GM12872 (cell line): ENCODE measurements around the gene ITPR2.

Experiments used
- TF ChIP-seq, protein P1 (sequence below): IDR thresholded peaks from 3 replicates; pipeline ENCODE4 v1.5.1; 2011; ENCODE audit warnings: low read depth, mild to moderate bottlenecking, low read length, moderate library complexity; ENCODE audit not compliant: insufficient read depth

ITPR2 gene

DNA sequence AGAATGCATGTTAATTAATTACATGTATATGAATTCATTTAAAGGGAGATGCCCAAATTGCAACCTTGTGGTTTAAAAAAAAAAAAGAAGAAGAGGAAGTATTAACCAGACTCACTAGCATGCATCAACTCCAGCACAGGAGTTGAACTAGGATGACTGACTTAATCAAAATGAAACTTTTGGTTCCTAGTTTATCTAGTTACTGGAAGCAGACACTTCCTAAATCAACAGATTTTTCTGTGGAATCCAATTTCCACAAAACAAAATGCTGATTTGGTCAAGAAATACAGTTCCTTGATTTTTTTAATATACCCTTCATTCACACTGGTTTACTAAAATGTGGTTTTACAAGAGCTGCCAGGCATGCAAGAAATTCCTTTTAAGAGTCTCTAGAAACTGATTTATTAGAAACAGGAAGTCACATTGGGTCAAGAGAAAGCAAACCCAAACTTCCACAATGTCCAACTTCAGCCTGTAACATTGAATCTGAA is 41.6 kb downstream of the ITPR2 start:
- TF ChIP-seq, protein P1, sequence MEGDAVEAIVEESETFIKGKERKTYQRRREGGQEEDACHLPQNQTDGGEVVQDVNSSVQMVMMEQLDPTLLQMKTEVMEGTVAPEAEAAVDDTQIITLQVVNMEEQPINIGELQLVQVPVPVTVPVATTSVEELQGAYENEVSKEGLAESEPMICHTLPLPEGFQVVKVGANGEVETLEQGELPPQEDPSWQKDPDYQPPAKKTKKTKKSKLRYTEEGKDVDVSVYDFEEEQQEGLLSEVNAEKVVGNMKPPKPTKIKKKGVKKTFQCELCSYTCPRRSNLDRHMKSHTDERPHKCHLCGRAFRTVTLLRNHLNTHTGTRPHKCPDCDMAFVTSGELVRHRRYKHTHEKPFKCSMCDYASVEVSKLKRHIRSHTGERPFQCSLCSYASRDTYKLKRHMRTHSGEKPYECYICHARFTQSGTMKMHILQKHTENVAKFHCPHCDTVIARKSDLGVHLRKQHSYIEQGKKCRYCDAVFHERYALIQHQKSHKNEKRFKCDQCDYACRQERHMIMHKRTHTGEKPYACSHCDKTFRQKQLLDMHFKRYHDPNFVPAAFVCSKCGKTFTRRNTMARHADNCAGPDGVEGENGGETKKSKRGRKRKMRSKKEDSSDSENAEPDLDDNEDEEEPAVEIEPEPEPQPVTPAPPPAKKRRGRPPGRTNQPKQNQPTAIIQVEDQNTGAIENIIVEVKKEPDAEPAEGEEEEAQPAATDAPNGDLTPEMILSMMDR, result no peak

DNA sequence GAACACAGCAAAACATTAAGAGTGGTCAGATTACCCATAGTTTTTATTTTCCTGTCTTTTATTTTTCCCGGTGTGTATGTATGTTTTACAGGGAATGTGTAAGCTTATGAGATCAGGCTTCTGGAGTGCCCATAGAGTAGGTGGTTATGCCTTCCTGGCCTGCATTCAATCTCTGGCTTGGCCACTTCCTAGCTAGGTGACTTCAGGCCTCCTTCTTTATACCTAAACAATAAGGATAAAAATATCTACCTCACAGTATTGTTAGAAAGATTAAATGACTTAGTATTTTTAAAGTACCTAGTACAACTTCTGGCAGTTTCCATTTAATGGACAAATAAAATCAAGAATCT is 42.4 kb downstream of the ITPR2 start:
- TF ChIP-seq, protein P1, result no peak

DNA sequence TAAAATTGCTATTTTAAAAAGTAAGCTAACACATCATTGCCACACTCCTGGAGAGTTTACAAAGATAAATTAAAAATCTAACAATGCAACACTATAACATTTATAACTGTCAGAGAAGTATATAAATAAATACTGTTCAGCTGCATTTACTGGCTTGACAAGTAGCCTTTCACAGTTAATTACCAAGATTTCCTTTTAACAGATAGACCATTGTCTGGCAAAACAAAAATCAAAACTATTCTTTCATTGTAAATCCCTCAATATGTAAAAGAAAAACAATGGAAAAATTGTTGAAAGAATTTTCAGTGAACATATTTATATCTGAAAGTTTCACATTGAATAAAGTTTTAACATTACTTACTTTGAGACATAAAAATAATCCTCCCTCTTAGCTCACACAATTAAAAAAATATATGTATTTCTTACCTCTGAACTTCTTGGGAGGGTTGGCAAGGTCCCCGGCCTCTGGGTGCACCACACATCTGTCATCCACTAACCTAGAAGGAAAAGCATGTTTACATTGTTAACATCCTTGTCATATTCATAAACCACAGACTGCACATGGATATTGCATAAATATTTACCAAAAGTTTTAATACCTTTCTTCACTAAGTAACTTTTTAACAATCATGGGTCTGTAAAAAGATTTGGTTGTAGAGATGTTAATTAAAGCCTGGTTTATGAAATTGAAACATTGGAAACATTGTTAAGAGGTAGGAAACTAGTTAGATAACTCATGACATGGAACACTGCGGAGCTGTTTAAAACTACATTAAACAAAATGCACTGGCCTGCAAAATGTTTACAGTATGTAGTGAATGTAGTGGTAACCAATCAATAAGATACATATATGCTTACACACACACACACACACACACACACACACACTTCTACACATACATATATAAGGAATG is 43.0 kb downstream of the ITPR2 start:
- TF ChIP-seq, protein P1, result no peak

DNA sequence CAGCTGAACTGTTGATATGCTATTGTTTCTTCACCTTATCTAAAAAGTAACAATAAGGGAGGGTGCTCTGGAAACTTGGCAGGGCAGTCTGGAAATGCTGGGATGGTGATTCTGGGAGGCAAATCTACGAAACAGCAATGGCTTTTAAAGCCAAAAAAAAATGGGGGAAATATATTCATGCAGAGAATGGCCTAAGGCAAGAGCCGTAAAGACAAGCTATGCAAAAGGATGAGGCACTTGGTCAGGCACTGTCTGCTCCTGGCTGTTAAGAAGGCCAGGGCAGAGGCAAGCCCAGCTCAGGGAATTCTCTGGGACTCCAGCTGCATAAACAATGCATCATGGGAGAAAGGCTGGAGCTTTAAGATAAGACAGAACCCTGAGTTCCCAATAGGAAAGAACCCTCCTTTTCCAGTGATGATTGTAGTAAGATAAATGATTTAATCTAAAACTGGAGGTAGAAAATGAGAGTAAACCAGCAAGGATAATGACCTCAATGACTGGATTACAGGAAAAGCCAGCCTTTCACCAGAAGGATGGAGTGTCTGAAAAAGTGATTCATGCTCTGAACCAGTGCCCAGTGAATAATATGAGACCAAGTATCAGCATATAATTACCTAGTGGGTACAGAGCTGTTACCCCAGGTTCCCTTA is 46.0 kb downstream of the ITPR2 start:
- TF ChIP-seq, protein P1, result no peak

DNA sequence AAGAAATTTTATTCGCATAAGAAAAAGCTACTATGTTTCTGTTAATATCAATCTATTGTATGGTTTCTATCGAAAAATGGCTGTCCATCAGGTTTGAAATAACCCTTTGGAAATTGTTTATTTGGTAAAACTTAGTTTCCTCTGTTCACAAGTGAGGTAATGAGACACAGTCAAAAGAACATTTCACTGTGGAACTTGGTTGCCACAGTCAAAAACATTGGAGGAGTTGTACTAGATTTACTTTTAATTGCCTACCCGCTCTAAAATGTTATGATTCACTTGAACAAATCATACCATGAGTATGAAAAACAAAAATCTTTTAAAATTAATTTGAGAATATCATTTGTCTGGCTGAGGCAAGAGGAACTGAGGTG is 46.5 kb downstream of the ITPR2 start:
- TF ChIP-seq, protein P1, result no peak

DNA sequence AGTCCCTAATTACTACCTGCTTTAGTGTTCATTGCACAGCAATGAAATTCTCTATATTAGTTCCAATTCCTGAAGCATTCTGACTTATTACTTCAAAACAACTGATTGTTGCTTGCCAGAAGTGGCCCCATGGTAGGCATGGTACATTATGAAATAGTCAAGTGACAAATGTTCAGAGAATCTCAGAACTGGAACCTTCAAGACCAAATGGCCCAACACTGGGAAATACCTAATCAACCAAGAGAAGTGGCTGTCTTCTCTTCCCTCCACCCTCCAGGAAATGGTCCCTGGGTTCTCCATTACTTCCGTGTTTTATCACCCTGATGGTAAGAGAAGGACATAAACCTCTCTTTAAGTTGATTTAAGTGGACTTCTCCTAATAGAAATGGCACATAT is 49.9 kb downstream of the ITPR2 start:
- TF ChIP-seq, protein P1, result no peak

DNA sequence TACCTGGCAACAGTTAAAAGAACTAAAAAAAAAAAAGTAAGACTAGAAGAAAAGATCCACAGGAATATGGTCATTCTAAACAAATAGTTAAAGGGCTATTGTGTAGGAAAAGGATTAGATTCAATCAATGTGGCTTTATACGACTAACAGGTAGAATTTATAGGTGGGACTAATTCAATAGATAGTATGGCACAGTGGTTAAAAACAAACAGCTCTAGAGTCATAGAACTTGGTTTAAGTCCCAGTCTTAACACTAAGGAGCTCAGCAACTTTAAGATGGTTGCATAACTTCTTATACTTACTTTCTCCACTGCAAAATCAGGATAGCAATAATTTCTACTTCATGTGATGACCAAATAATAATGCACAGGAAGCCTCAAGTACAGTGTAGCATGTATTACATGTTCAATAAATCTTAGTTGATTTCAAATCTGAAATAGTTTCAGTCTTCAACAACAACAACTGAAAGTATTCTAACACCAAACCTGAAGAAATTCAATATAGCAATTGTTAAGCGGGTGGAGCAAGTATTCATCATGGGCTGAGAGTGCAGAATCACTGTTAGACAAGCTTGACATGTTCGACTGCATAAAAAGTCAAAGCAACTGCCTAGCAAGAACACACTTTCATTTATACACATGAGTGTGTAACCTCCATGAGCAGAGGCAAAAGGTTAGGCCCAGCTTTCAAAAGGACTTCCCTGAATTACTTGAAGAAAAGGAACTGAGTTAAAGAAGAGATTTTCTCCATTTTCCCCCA is 50.4 kb downstream of the ITPR2 start:
- TF ChIP-seq, protein P1, result no peak
